Subcutaneous abdominal adipose tissue (tissue), 5 donors: ENCODE data around the gene SYT1.

ENCODE experiments used
- H3K27ac ChIP-seq: one replicate; pipeline ENCODE4 v1.7.0; 2013; ENCODE audit warnings: low read depth, mild to moderate bottlenecking, inconsistent platforms, low read length, moderate library complexity
- H3K27me3 ChIP-seq, 5 donors: one replicate each; pipeline ENCODE4 v1.7.0; 2013; ENCODE audit warnings: low read length in 5 of 5, inconsistent platforms in 1 of 5; ENCODE audit not compliant: control insufficient read depth in 5 of 5, insufficient read depth in 4 of 5
- H3K36me3 ChIP-seq, 5 donors: one replicate each; pipeline ENCODE4 v1.7.0; 2013; ENCODE audit warnings: low read length in 5 of 5; ENCODE audit not compliant: control insufficient read depth in 5 of 5, insufficient read depth in 5 of 5
- H3K4me1 ChIP-seq, 5 donors: one replicate each; pipeline ENCODE4 v1.7.0; 2013; ENCODE audit warnings: low read length in 5 of 5, mild to moderate bottlenecking in 3 of 5, moderate library complexity in 1 of 5; ENCODE audit not compliant: control insufficient read depth in 5 of 5, insufficient read depth in 5 of 5
- H3K4me3 ChIP-seq, 5 donors: one replicate each; pipeline ENCODE4 v1.7.0; 2013; ENCODE audit warnings: low read length in 5 of 5, low read depth in 1 of 5
- H3K9ac ChIP-seq, 5 donors: one replicate each; pipeline ENCODE4 v1.7.0; 2013; ENCODE audit warnings: low read length in 5 of 5, mild to moderate bottlenecking in 4 of 5, moderate library complexity in 3 of 5
- H3K9me3 ChIP-seq, 5 donors: one replicate each; pipeline ENCODE4 v1.7.0; 2013; ENCODE audit warnings: low read length in 5 of 5; ENCODE audit not compliant: control insufficient read depth in 5 of 5
- donor health status: healthy.
- donor health status: healthy.
- donor health status: healthy.
- donor health status: healthy.
- donor health status: healthy.

The SYT1 gene

GRCh38 chr12:79115743-79116142 is 251.2 kb downstream of the SYT1 start:
- Histone ChIP-seq H3K27me3 (no peaks in the 10 kb centered on the region), H3K27ac (no peak overlapping the region), H3K4me3 (no peak overlapping the region), H3K4me1 (no peaks in the 10 kb centered on the region), H3K9me3 (no peaks in the 10 kb centered on the region), H3K9ac (no peak overlapping the region), H3K36me3 (no peaks in the 10 kb centered on the region)

- no peak overlapping the region for H3K27ac ChIP-seq
Measured at GRCh38 chr12:79119796-79120195, 255.2 kb downstream of the SYT1 start.

GRCh38 chr12:79121486-79121885 is 256.9 kb downstream of the SYT1 start:
- Histone ChIP-seq H3K27ac (no peak overlapping the region), H3K9me3 (no peaks in the 10 kb centered on the region), H3K36me3 (no peaks in the 10 kb centered on the region), H3K4me3 (no peak overlapping the region), H3K9ac (no peak overlapping the region), H3K4me1 (no peaks in the 10 kb centered on the region), H3K27me3 (no peaks in the 10 kb centered on the region)

More at GRCh38 chr12:79119796-79120195, 255.2 kb downstream of the SYT1 start:
- no peak overlapping the region for H3K4me3 ChIP-seq
- H3K9ac ChIP-seq, result no peak overlapping the region
- no peaks in the 10 kb centered on the region for H3K36me3 ChIP-seq
- no peaks in the 10 kb centered on the region for H3K4me1 ChIP-seq
- H3K9me3 ChIP-seq, result no peaks in the 10 kb centered on the region
- H3K27me3 ChIP-seq, result no peaks in the 10 kb centered on the region

- H3K27ac ChIP-seq, result no peak overlapping the region
- H3K27me3 ChIP-seq, result no peaks in the 10 kb centered on the region
- H3K9me3 ChIP-seq, result no peaks in the 10 kb centered on the region
- no peaks in the 10 kb centered on the region for H3K4me1 ChIP-seq
- no peaks in the 10 kb centered on the region for H3K36me3 ChIP-seq
- no peak overlapping the region for H3K4me3 ChIP-seq
- no peak overlapping the region for H3K9ac ChIP-seq
Measured at GRCh38 chr12:79124385-79124784, 259.8 kb downstream of the SYT1 start.

- Histone ChIP-seq H3K9ac (no peak overlapping the region), H3K27me3 (no peaks in the 10 kb centered on the region)
Measured at GRCh38 chr12:79125358-79125757, 260.8 kb downstream of the SYT1 start.

GRCh38 chr12:79127271-79127751 is 262.7 kb downstream of the SYT1 start:
- H3K4me3 ChIP-seq, result no peak overlapping the region
- H3K4me1 ChIP-seq, result no peaks in the 10 kb centered on the region
- no peaks in the 10 kb centered on the region for H3K36me3 ChIP-seq
- no peak overlapping the region for H3K27ac ChIP-seq
- H3K9me3 ChIP-seq, result no peaks in the 10 kb centered on the region
- no peaks in the 10 kb centered on the region for H3K27me3 ChIP-seq
- H3K9ac ChIP-seq, result no peak overlapping the region

More at GRCh38 chr12:79125358-79125757, 260.8 kb downstream of the SYT1 start:
- no peaks in the 10 kb centered on the region for H3K9me3 ChIP-seq
- H3K27ac ChIP-seq, result no peak overlapping the region
- no peaks in the 10 kb centered on the region for H3K4me1 ChIP-seq
- H3K36me3 ChIP-seq, result no peaks in the 10 kb centered on the region
- H3K4me3 ChIP-seq, result no peak overlapping the region

GRCh38 chr12:79128956-79129355 is 264.4 kb downstream of the SYT1 start:
- no peaks in the 10 kb centered on the region for H3K36me3 ChIP-seq
- H3K4me3 ChIP-seq, result no peak overlapping the region
- no peak overlapping the region for H3K27ac ChIP-seq
- no peaks in the 10 kb centered on the region for H3K27me3 ChIP-seq
- no peak overlapping the region for H3K9ac ChIP-seq
- no peaks in the 10 kb centered on the region for H3K4me1 ChIP-seq
- no peaks in the 10 kb centered on the region for H3K9me3 ChIP-seq

GRCh38 chr12:79138872-79139271 is 274.3 kb downstream of the SYT1 start:
- Histone ChIP-seq H3K4me3 (no peak overlapping the region), H3K4me1 (no peaks in the 10 kb centered on the region), H3K27ac (no peak overlapping the region), H3K27me3 (no peaks in the 10 kb centered on the region), H3K9me3 (no peaks in the 10 kb centered on the region), H3K9ac (no peak overlapping the region), H3K36me3 (no peaks in the 10 kb centered on the region)

- no peaks in the 10 kb centered on the region for H3K36me3 ChIP-seq
- H3K27ac ChIP-seq, result no peak overlapping the region
- H3K27me3 ChIP-seq, result no peaks in the 10 kb centered on the region
- no peak overlapping the region for H3K4me3 ChIP-seq
- H3K4me1 ChIP-seq, result no peaks in the 10 kb centered on the region
- H3K9me3 ChIP-seq, result no peaks in the 10 kb centered on the region
- H3K9ac ChIP-seq, result no peak overlapping the region
Measured at GRCh38 chr12:79140711-79141110, 276.1 kb downstream of the SYT1 start.

GRCh38 chr12:79141776-79142175 is 277.2 kb downstream of the SYT1 start:
- H3K9me3 ChIP-seq, result no peaks in the 10 kb centered on the region
- no peaks in the 10 kb centered on the region for H3K36me3 ChIP-seq
- H3K9ac ChIP-seq, result no peak overlapping the region
- H3K4me3 ChIP-seq, result no peak overlapping the region
- H3K27me3 ChIP-seq, result no peaks in the 10 kb centered on the region
- peaks cover 0 to 3% (median 0%) of the 10 kb centered on the region in 5 donors for H3K4me1 ChIP-seq
- no peak overlapping the region for H3K27ac ChIP-seq

GRCh38 chr12:79143803-79144202 is 279.2 kb downstream of the SYT1 start:
- Histone ChIP-seq H3K9ac (no peak overlapping the region), H3K9me3 (no peaks in the 10 kb centered on the region), H3K27me3 (no peaks in the 10 kb centered on the region), H3K27ac (no peak overlapping the region), H3K4me3 (no peak overlapping the region), H3K4me1 (peaks cover 0 to 3% (median 0%) of the 10 kb centered on the region in 5 donors), H3K36me3 (no peaks in the 10 kb centered on the region)
